Measurements from ENCODE around the gene PEX3. TPM values are rescaled to one million over a fixed set of nuclear protein-coding genes. Genes with fewer than 3 reads are reported as not detected.

PEX3 gene
- total RNA-seq, 1 experiment from 2014 or later, result 17.9 TPM

- Mint-ChIP-seq H3K27ac (no peak overlapping the region), H3K27me3 (ENCODE audit: low read depth) (peaks cover 46% of the 10 kb centered on the region), H3K36me3 (ENCODE audit: insufficient read depth in 1 of 3, low read depth in 3 of 3) (no peaks in the 10 kb centered on the region; a peak in 1 of 7 replicates), H3K9me3 (no peaks in the 10 kb centered on the region), H3K4me1 (peaks cover 31 to 36% of the 10 kb centered on the region in 2 experiments), H3K4me3 (no peak overlapping the region)
- H2BK20ac ChIP-seq (ENCODE audit: low read depth, low read length, poor library complexity, severe bottlenecking), result no peak overlapping the region
- no peak overlapping the region for H2AK5ac ChIP-seq (ENCODE audit: insufficient read length, low read length)
- H3K14ac ChIP-seq (ENCODE audit: insufficient read depth, low read length), result no peak overlapping the region
- no peak overlapping the region for H3K9ac ChIP-seq (ENCODE audit: extremely low read depth, insufficient read length, low read length)
- no peak overlapping the region for H4K5ac ChIP-seq (ENCODE audit: insufficient read length, low read depth, low read length)
- no peak overlapping the region for H2BK5ac ChIP-seq (ENCODE audit: insufficient read length, low read length)
- H2BK120ac ChIP-seq (ENCODE audit: low read depth, low read length, poor library complexity, severe bottlenecking), result no peak overlapping the region
- no peak overlapping the region for H3K4ac ChIP-seq (ENCODE audit: low read depth, low read length)
- no peak overlapping the region for H3K23ac ChIP-seq (ENCODE audit: insufficient read length, low read depth, low read length)
- H2BK12ac ChIP-seq (ENCODE audit: insufficient read length, low read depth, low read length), result no peak overlapping the region
- H2BK15ac ChIP-seq (ENCODE audit: low read depth, low read length), result no peak overlapping the region
- no peak overlapping the region for H3K56ac ChIP-seq (ENCODE audit: insufficient read length, low read depth, low read length)
- no peak overlapping the region for H3T11ph ChIP-seq (ENCODE audit: low read length)
- no peaks in the 10 kb centered on the region for H3K79me1 ChIP-seq (ENCODE audit: insufficient read depth, low read depth, low read length, poor library complexity, severe bottlenecking)
- H2AFZ ChIP-seq (ENCODE audit: low read length), result no peak overlapping the region
- H3K27ac ChIP-seq (ENCODE audit: insufficient read length, low read depth, low read length), result no peak overlapping the region
- H4K20me1 ChIP-seq (ENCODE audit: control insufficient read depth, insufficient read depth, insufficient read length), result no peaks in the 10 kb centered on the region
- no peaks in the 10 kb centered on the region for H3K9me3 ChIP-seq (ENCODE audit: control insufficient read depth, low read depth, low read length)
- DNase-seq, result peak; percentile 50
- no peak overlapping the region for H4K8ac ChIP-seq (replicated peaks; ENCODE audit: insufficient read length, low read depth, low read length)
- TF ChIP-seq CTCF (conservative IDR thresholded peaks at IDR 0.05), result peak; percentile 64
- peaks cover 4% of the 10 kb centered on the region; the same call in 1 of the 2 replicates for H3K4me1 ChIP-seq (ENCODE audit: insufficient read depth, low read length)
- H3K18ac ChIP-seq (ENCODE audit: insufficient read length, low read depth, low read length), result no peak overlapping the region
- H3K4me2 ChIP-seq (ENCODE audit: insufficient read depth, insufficient read length, low read length), result no peak overlapping the region
- no peak overlapping the region for H4K91ac ChIP-seq (ENCODE audit: insufficient read length, low read depth, low read length)
- no CpG with 5 or more reads among the region's 7 CpGs for WGBS (ENCODE audit: extremely low coverage, insufficient read length, low lambda C conversion rate)
- peaks cover 4% of the 10 kb centered on the region; the same call in 1 of the 2 replicates for H3K27me3 ChIP-seq (ENCODE audit: insufficient read depth, low read length)
- H3K79me2 ChIP-seq (ENCODE audit: insufficient read depth, low read length), result no peaks in the 10 kb centered on the region
- peaks cover 9% of the 10 kb centered on the region for H3K23me2 ChIP-seq (ENCODE audit: insufficient read length, low read depth, low read length, poor library complexity, severe bottlenecking)
Measured at GRCh38 chr6:143539734-143540133, 89.1 kb downstream of the PEX3 start.
